Measurements from ENCODE around the gene SHLD2. TPM values are rescaled to one million over a fixed set of nuclear protein-coding genes. Genes with fewer than 3 reads are reported as not detected.

Gene SHLD2, protein sequence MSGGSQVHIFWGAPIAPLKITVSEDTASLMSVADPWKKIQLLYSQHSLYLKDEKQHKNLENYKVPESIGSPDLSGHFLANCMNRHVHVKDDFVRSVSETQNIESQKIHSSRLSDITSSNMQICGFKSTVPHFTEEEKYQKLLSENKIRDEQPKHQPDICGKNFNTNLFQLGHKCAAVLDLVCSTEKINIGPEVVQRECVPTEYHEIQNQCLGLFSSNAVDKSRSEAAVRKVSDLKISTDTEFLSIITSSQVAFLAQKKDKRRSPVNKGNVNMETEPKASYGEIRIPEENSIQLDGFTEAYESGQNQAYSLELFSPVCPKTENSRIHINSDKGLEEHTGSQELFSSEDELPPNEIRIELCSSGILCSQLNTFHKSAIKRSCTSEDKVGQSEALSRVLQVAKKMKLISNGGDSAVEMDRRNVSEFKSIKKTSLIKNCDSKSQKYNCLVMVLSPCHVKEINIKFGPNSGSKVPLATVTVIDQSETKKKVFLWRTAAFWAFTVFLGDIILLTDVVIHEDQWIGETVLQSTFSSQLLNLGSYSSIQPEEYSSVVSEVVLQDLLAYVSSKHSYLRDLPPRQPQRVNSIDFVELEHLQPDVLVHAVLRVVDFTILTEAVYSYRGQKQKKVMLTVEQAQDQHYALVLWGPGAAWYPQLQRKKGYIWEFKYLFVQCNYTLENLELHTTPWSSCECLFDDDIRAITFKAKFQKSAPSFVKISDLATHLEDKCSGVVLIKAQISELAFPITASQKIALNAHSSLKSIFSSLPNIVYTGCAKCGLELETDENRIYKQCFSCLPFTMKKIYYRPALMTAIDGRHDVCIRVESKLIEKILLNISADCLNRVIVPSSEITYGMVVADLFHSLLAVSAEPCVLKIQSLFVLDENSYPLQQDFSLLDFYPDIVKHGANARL
- 10.0 and 15.9 TPM in 2 replicates for total RNA-seq

DNA sequence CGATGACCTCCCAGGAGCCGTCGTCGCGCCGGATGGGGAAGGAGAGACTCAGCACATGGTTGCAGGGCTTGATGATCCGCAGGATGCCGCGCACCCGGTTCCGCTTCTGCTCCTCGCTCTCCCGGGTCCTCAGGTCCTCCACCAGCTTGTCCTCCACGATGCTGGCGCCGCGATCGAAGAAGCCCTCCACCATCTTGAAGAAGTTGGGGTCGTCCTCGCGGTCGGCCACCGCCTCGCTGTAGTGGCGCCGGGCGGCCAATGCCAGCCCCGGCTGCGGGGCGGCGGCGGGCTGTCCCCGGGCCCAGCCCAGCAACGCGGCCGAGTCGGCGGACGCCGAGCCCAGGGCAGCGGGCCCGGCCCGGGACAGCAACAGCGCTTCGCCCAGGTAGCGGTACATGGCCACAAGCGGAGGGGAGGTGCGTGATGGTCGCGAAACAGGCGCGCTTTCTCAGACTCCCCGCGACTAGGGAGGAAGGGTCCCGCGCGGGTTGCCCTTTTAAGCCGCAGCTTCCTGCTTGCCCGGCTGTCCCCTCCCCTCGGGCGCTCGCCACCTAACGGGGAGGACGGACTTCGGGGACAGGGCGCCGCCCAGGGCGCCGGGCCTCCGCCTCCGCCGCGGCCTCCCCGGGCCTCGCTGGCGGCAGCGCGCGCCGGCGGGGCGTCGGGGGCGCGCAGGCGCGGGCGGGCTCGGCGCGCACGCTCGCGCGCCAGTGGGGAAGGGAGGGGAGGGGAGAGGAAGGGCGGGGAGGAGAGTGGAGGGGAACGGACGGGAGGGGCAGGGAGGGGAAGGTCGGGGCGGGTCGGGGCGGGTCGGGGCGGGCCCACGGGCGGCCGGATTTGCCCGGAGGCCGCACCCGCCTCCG is at the start of gene SHLD2, which contains the start of gene GLUD1:
TSS of gene SHLD2 (plus strand) at position 834 of the 863 bp plus-strand sequence. CDS start 56,149 bp downstream, outside the sequence.
TSS of gene GLUD1 (minus strand) at position 471 of the 863 bp plus-strand sequence. CDS start at position 397, 74 bp downstream.

DNA sequence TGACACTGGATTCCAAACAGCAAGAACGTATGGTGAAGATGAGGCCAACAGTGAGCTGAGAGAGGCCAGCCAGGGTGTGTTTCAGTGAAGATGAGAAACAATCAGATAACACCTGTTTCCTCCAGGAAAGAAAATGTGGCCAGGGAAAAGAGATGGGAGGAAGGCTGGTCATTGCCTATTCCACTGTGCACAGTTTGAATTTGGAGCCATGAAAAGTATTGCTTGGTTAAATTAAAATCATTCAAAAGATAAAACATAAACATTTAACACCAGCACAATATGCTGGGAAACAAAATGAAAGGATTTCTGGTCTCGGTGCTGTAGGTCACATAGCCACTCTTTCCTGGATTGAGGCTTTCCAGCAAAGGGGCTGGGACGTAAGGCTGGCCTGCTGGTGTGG is 130.1 kb downstream of the SHLD2 start, which contains the start of gene NUTM2A:
TSS of gene NUTM2A (plus strand) at position 301 of the 400 bp plus-strand sequence. CDS start 383 bp downstream, outside the sequence.

Other genes starting within 250 kb of the SHLD2 start
- 1.5 and 4.6 TPM in 2 replicates for gene MMRN2, start 137.6 kb upstream of the SHLD2 start, total RNA-seq
- 7.2 and 69.4 TPM in 2 replicates for gene SNCG, start 136.6 kb upstream of the SHLD2 start, total RNA-seq
- gene ADIRF, start 126.7 kb upstream of the SHLD2 start, total RNA-seq = 197 and 447 TPM in 2 replicates
- not detected in 2 replicates for gene FAM25A, start 74.9 kb upstream of the SHLD2 start, total RNA-seq
- 254 and 326 TPM in 2 replicates for gene GLUD1, start 363 bp upstream of the SHLD2 start, total RNA-seq
- 0.34 and 0.47 TPM in 2 replicates for gene NUTM2A, start 130.2 kb downstream of the SHLD2 start, total RNA-seq

All from bronchial smooth muscle cell (primary cell).